ENCODE results near the gene CRX. TPM values are rescaled to one million over a fixed set of nuclear protein-coding genes. Genes with fewer than 3 reads are reported as not detected.

Gene CRX
- total RNA-seq, 1 experiment from 2014 or later = 0.13 TPM

- no peak overlapping the region for H2BK20ac ChIP-seq (ENCODE audit: low read depth, low read length, poor library complexity, severe bottlenecking)
- no CpG with 5 or more reads among the region's 4 CpGs for WGBS (ENCODE audit: extremely low coverage, insufficient read length, low lambda C conversion rate)
- TF ChIP-seq, protein P1, sequence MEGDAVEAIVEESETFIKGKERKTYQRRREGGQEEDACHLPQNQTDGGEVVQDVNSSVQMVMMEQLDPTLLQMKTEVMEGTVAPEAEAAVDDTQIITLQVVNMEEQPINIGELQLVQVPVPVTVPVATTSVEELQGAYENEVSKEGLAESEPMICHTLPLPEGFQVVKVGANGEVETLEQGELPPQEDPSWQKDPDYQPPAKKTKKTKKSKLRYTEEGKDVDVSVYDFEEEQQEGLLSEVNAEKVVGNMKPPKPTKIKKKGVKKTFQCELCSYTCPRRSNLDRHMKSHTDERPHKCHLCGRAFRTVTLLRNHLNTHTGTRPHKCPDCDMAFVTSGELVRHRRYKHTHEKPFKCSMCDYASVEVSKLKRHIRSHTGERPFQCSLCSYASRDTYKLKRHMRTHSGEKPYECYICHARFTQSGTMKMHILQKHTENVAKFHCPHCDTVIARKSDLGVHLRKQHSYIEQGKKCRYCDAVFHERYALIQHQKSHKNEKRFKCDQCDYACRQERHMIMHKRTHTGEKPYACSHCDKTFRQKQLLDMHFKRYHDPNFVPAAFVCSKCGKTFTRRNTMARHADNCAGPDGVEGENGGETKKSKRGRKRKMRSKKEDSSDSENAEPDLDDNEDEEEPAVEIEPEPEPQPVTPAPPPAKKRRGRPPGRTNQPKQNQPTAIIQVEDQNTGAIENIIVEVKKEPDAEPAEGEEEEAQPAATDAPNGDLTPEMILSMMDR (conservative IDR thresholded peaks at IDR 0.05) = peak; percentile 43; the same call in 2 of the 3 replicates
- no peak overlapping the region for H4K8ac ChIP-seq (replicated peaks; ENCODE audit: insufficient read length, low read depth, low read length)
- Mint-ChIP-seq H3K27me3 (ENCODE audit: low read depth) (no peaks in the 10 kb centered on the region), H3K27ac (peak overlapping the region in 1 of 3 experiments; percentile 27; a peak in 1 of 7 replicates), H3K9me3 (no peaks in the 10 kb centered on the region), H3K4me3 (no peak overlapping the region), H3K4me1 (peaks cover 7 to 12% of the 10 kb centered on the region in 2 experiments), H3K36me3 (ENCODE audit: insufficient read depth in 1 of 3, low read depth in 3 of 3) (no peaks in the 10 kb centered on the region)
- no peak overlapping the region for H4K91ac ChIP-seq (ENCODE audit: insufficient read length, low read depth, low read length)
- no peaks in the 10 kb centered on the region for H3K4me1 ChIP-seq (ENCODE audit: insufficient read depth, low read length)
- H3K14ac ChIP-seq (ENCODE audit: insufficient read depth, low read length) = no peak overlapping the region
- H3K79me1 ChIP-seq (ENCODE audit: insufficient read depth, low read depth, low read length, poor library complexity, severe bottlenecking) = no peaks in the 10 kb centered on the region
- H2AK5ac ChIP-seq (ENCODE audit: insufficient read length, low read length) = no peak overlapping the region
- no peaks in the 10 kb centered on the region for H3K27me3 ChIP-seq (ENCODE audit: insufficient read depth, low read length)
- H2AFZ ChIP-seq (ENCODE audit: low read length) = no peak overlapping the region
- H2BK120ac ChIP-seq (ENCODE audit: low read depth, low read length, poor library complexity, severe bottlenecking) = no peak overlapping the region
- H3T11ph ChIP-seq (ENCODE audit: low read length) = no peak overlapping the region
- H3K9me3 ChIP-seq (ENCODE audit: control insufficient read depth, low read depth, low read length) = no peaks in the 10 kb centered on the region
- H4K20me1 ChIP-seq (ENCODE audit: control insufficient read depth, insufficient read depth, insufficient read length) = no peaks in the 10 kb centered on the region
- H2BK5ac ChIP-seq (ENCODE audit: insufficient read length, low read length) = no peak overlapping the region
- no peak for DNase-seq
- no peak overlapping the region for H3K27ac ChIP-seq (ENCODE audit: insufficient read length, low read depth, low read length)
- no peak overlapping the region for H3K23ac ChIP-seq (ENCODE audit: insufficient read length, low read depth, low read length)
- H3K4ac ChIP-seq (ENCODE audit: low read depth, low read length) = no peak overlapping the region
- H3K79me2 ChIP-seq (ENCODE audit: insufficient read depth, low read length) = no peaks in the 10 kb centered on the region
- no peak overlapping the region for H3K9ac ChIP-seq (ENCODE audit: extremely low read depth, insufficient read length, low read length)
- no peak overlapping the region for H3K4me2 ChIP-seq (ENCODE audit: insufficient read depth, insufficient read length, low read length)
- no peaks in the 10 kb centered on the region for H3K23me2 ChIP-seq (ENCODE audit: insufficient read length, low read depth, low read length, poor library complexity, severe bottlenecking)
- no peak overlapping the region for H2BK12ac ChIP-seq (ENCODE audit: insufficient read length, low read depth, low read length)
- H3K18ac ChIP-seq (ENCODE audit: insufficient read length, low read depth, low read length) = no peak overlapping the region
- H4K5ac ChIP-seq (ENCODE audit: insufficient read length, low read depth, low read length) = no peak overlapping the region
- H3K56ac ChIP-seq (ENCODE audit: insufficient read length, low read depth, low read length) = no peak overlapping the region
- H2BK15ac ChIP-seq (ENCODE audit: low read depth, low read length) = no peak overlapping the region
Measured at GRCh38 chr19:47832723-47833122, 11.0 kb downstream of the CRX start.
